Sigmoid colon (tissue), 4 donors: ENCODE data around the gene ARL4D.

Experiments
- CTCF ChIP-seq, 4 experiments: fragments of 450-650 bp in 3 of 4; fragments of 200-600 bp in 1 of 4; IDR thresholded peaks; one replicate each; pipeline ENCODE4 v1.5.1; 2016 to 2019; ENCODE audit warnings: antibody characterized with exemption in 4 of 4, mild to moderate bottlenecking in 3 of 4, moderate library complexity in 2 of 4
- EP300 ChIP-seq, 4 donors: sonication (generic); formaldehyde crosslinking; IDR thresholded peaks; one replicate each; pipeline ENCODE4 v1.6.1; 2017; ENCODE audit warnings: antibody characterized with exemption in 4 of 4
- POLR2A ChIP-seq, 2 donors: fragments of 450-650 bp; IDR thresholded peaks; one replicate each; pipeline ENCODE4 v1.6.1; 2016; ENCODE audit warnings: antibody characterized with exemption in 2 of 2, mild to moderate bottlenecking in 2 of 2, moderate library complexity in 2 of 2
- POLR2AphosphoS5 ChIP-seq, 4 donors: sonication (generic); formaldehyde crosslinking; IDR thresholded peaks; one replicate each; pipeline ENCODE4 v1.6.1; 2017; ENCODE audit warnings: antibody characterized with exemption in 4 of 4

GRCh38 chr17:43359469-43360110, 39.2 kb upstream of the ARL4D start:
- TF ChIP-seq CTCF (IDR thresholded peaks at IDR 0.05), result no peak
- no peak for TF ChIP-seq POLR2A (IDR thresholded peaks at IDR 0.05)
- TF ChIP-seq EP300 (IDR thresholded peaks at IDR 0.05), result no peak
- TF ChIP-seq POLR2AphosphoS5 (IDR thresholded peaks at IDR 0.05), result no peak
